Measurements from ENCODE around the gene AUH. TPM values are rescaled to one million over a fixed set of nuclear protein-coding genes. Genes with fewer than 3 reads are reported as not detected.
A peak's percentile ranks its signal among the peaks of the same experiment; 100 is the strongest.

Gene AUH, protein sequence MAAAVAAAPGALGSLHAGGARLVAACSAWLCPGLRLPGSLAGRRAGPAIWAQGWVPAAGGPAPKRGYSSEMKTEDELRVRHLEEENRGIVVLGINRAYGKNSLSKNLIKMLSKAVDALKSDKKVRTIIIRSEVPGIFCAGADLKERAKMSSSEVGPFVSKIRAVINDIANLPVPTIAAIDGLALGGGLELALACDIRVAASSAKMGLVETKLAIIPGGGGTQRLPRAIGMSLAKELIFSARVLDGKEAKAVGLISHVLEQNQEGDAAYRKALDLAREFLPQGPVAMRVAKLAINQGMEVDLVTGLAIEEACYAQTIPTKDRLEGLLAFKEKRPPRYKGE
- total RNA-seq (2014; rRNA removed; shearing (Covaris generic)) (8.7 and 18.3 TPM in 2 replicates), polyA plus RNA-seq (2016; fragmentation: Nextera tagmentation; extraction: Ambion mirVana) (8.9 and 9.9 TPM in 2 replicates)

DNA sequence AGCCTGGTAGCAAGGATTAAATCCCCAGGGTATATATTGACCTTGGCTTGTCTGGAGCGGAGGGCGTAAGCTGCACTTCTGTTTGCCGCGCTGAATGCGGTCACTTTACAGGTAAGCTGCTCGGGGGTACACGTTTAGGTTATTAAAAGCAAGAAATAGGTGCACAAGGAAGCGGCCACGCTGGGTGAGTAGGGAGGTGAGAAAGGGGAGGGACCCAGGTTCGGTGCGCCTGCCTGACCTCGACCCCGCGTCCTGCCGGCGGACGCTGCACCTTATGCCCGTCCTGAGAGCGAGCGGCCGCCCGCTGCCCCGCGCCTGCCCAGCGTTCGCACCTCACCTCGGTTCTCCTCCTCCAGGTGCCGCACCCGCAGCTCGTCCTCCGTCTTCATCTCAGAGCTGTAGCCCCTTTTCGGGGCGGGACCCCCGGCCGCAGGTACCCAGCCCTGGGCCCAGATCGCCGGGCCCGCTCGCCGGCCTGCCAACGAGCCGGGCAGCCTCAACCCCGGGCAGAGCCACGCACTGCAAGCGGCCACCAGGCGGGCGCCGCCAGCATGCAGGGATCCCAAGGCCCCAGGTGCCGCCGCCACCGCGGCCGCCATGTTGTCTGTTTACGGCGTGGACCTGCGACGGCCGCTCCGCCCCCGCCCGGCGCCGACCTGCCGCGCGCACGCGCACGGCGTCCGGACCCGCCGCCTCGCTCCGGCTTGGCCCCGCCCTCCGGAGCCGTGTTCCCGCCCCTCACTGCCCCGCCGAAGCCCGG is at the start of gene AUH:
TSS of gene AUH (minus strand) at position 628 of the 760 bp plus-strand sequence. CDS start at position 599, 29 bp downstream.
- Histone ChIP-seq H3K79me2 (ENCODE audit: insufficient read depth) (peaks cover 52% of the 10 kb centered on the region), H3K36me3 (ENCODE audit: low read depth) (no peaks in the 10 kb centered on the region), H3K27me3 (replicated peaks; ENCODE audit: insufficient read depth) (no peaks in the 10 kb centered on the region), H3K4me3 (peak within 1 kb of the TSS; percentile 88), H3K4me1 (ENCODE audit: insufficient read depth) (peaks cover 11% of the 10 kb centered on the region; the same call in 1 of the 2 replicates), H4K20me1 (ENCODE audit: insufficient read depth) (no peaks in the 10 kb centered on the region), H2AFZ (peak within 1 kb of the TSS; percentile 100), H3K9ac (peak within 1 kb of the TSS; percentile 94), H3K27ac (peak within 1 kb of the TSS; percentile 45), H3F3A (ENCODE audit: insufficient read depth) (peaks cover 4% of the 10 kb centered on the region; the same call in 1 of the 2 replicates), H3K9me3 (ENCODE audit: low read depth) (no peaks in the 10 kb centered on the region), H3K4me2 (ENCODE audit: unreplicated experiment) (peak within 1 kb of the TSS; percentile 99), H3K9me2 (ENCODE audit: insufficient read depth) (no peaks in the 10 kb centered on the region)
- 0% methylated on average over 52 to 67 of the region's 82 CpGs for WGBS, 2 experiments (ENCODE audit: low coverage in 1 of 2, low lambda C conversion rate in 2 of 2, missing lambda C conversion rate in 2 of 2)
- in situ Hi-C loops (cut with MboI), result no loop called here
- peak; percentile 94 for DNase-seq
- TF ChIP-seq EZH2phosphoT487 (IDR thresholded peaks at IDR 0.05; ENCODE audit: insufficient read depth, low read depth), result no peak
- TF ChIP-seq EZH2 (IDR thresholded peaks at IDR 0.05; ENCODE audit: insufficient read depth, poor library complexity, severe bottlenecking), result no peak

DNA sequence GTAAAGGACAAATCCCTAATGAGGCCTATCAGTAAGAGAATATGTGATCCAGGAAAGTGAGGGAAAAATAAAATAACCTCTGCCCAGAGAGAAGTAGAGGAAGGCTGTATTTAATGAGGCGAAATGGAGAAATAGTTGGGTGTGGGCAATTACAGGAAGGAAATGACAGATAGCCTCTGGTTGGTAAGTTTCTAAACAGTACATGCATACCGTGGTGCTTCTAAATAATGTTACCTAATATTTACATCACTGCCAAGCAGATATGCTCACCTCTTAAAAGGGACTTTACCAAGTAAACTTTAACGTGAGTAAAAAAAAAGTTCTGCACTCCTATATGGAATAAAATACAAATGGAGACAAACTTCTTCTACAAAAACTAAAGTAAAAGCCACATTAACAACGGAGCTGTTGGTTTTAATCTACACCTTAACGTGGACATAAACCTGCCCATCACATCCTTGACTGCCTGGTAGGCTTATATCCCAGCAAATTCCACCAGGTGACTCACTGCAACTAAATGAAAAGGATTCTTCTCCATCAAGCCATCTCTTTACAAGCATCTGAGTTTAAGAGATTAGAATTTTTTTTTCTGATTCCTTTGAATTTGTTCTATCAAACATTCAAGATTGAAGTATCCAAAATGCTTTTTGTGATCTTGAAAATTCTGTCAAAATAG is 49.5 kb upstream of the AUH start:
- H3K4me2 ChIP-seq (ENCODE audit: unreplicated experiment), result peak overlapping the region; percentile 57
- H4K20me1 ChIP-seq (ENCODE audit: insufficient read depth), result no peaks in the 10 kb centered on the region; the same call in 1 of the 2 replicates
- H3K4me1 ChIP-seq (ENCODE audit: insufficient read depth), result peaks cover 32% of the 10 kb centered on the region
- DNase-seq, result peak; percentile 46
- peaks cover 22% of the 10 kb centered on the region for H3F3A ChIP-seq (ENCODE audit: insufficient read depth)
- no peak overlapping the region for H3K4me3 ChIP-seq
- H3K79me2 ChIP-seq (ENCODE audit: insufficient read depth), result peaks cover 96% of the 10 kb centered on the region
- in situ Hi-C loops (cut with MboI), result no loop called here
- WGBS, 2 experiments (ENCODE audit: low coverage in 1 of 2, low lambda C conversion rate in 2 of 2, missing lambda C conversion rate in 2 of 2), result 70% methylated on average over 5 of the region's 5 CpGs
- no peak overlapping the region for H3K9ac ChIP-seq
- TF ChIP-seq EZH2phosphoT487 (IDR thresholded peaks at IDR 0.05; ENCODE audit: insufficient read depth, low read depth) (no peak), EZH2 (IDR thresholded peaks at IDR 0.05; ENCODE audit: insufficient read depth, poor library complexity, severe bottlenecking) (no peak)
- no peaks in the 10 kb centered on the region for H3K27me3 ChIP-seq (replicated peaks; ENCODE audit: insufficient read depth)
- no peaks in the 10 kb centered on the region for H3K9me3 ChIP-seq (ENCODE audit: low read depth)
- peaks cover 23% of the 10 kb centered on the region for H3K36me3 ChIP-seq (ENCODE audit: low read depth)
- H2AFZ ChIP-seq, result no peak overlapping the region
- 0 out of 2 replicates have a peak overlapping the region, but pooled peaks have one; percentile 22 for H3K27ac ChIP-seq
- H3K9me2 ChIP-seq (ENCODE audit: insufficient read depth), result no peaks in the 10 kb centered on the region

DNA sequence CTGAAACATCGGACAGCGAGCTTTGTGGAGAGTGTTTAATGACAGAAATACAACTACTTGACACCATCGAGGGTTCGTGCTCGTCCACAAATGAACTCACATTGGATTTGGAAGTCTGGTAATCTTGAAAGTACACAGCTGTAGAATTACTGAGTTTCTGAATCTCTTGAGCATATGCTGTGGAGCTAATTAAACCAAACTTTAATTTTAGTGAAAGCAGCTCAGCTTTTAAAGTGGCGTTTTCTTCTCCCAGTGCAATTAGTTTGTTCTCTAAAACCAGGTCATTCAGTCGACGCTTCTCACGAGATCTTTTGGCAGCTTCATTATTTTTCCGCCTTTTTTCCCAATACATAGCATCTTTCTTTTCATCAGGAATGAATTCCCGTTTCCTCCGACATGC is 48.4 kb upstream of the AUH start:
- in situ Hi-C loops (cut with MboI), result no loop called here
- Histone ChIP-seq H3K9me2 (ENCODE audit: insufficient read depth) (no peaks in the 10 kb centered on the region), H3K4me1 (ENCODE audit: insufficient read depth) (peaks cover 26% of the 10 kb centered on the region), H3K9ac (no peak overlapping the region), H4K20me1 (ENCODE audit: insufficient read depth) (no peaks in the 10 kb centered on the region; the same call in 1 of the 2 replicates), H3K27ac (no peak overlapping the region), H3K9me3 (ENCODE audit: low read depth) (no peaks in the 10 kb centered on the region), H3K4me2 (ENCODE audit: unreplicated experiment) (no peak overlapping the region), H3K4me3 (no peak overlapping the region), H3K79me2 (ENCODE audit: insufficient read depth) (peaks cover 91% of the 10 kb centered on the region), H3K27me3 (replicated peaks; ENCODE audit: insufficient read depth) (no peaks in the 10 kb centered on the region), H2AFZ (no peak overlapping the region), H3F3A (ENCODE audit: insufficient read depth) (peaks cover 22% of the 10 kb centered on the region), H3K36me3 (ENCODE audit: low read depth) (peaks cover 23% of the 10 kb centered on the region)
- 91 to 92% methylated on average over 12 of the region's 12 CpGs for WGBS, 2 experiments (ENCODE audit: low coverage in 1 of 2, low lambda C conversion rate in 2 of 2, missing lambda C conversion rate in 2 of 2)
- no peak for DNase-seq
- TF ChIP-seq EZH2phosphoT487 (IDR thresholded peaks at IDR 0.05; ENCODE audit: insufficient read depth, low read depth), result no peak

DNA sequence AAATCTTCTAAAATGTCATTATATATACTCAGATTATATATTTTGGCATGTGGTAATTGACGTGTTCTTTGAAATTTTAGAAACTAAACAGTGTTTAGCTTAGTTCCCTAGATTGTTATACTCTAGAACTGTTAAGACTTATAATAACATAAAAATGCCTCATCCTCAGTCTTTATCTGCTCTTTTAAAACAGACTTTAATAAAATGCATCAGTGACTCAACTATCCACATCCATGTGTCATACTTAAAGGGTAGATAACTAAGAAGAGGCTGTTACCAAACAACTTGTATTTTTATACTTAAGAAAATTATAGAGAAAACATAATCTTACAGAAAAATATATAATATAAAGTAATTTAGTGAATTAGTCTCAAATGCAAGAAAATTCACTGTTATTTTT is 46.8 kb upstream of the AUH start:
- H3F3A ChIP-seq (ENCODE audit: insufficient read depth), result peaks cover 29% of the 10 kb centered on the region
- no peaks in the 10 kb centered on the region for H3K9me3 ChIP-seq (ENCODE audit: low read depth)
- H3K9ac ChIP-seq, result no peak overlapping the region
- peaks cover 26% of the 10 kb centered on the region for H3K4me1 ChIP-seq (ENCODE audit: insufficient read depth)
- no peaks in the 10 kb centered on the region; the same call in 1 of the 2 replicates for H4K20me1 ChIP-seq (ENCODE audit: insufficient read depth)
- H3K9me2 ChIP-seq (ENCODE audit: insufficient read depth), result no peaks in the 10 kb centered on the region
- peak overlapping the region; percentile 25 for H3K4me2 ChIP-seq (ENCODE audit: unreplicated experiment)
- peak overlapping the region; percentile 6; the same call in 1 of the 2 replicates for H3K27ac ChIP-seq
- no peaks in the 10 kb centered on the region for H3K27me3 ChIP-seq (replicated peaks; ENCODE audit: insufficient read depth)
- no peak overlapping the region for H2AFZ ChIP-seq
- H3K36me3 ChIP-seq (ENCODE audit: low read depth), result peaks cover 23% of the 10 kb centered on the region
- in situ Hi-C loops (cut with MboI), result no loop called here
- peaks cover 75% of the 10 kb centered on the region for H3K79me2 ChIP-seq (ENCODE audit: insufficient read depth)
- DNase-seq, result peak; percentile 74
- 80 to 86% methylated on average over 1 of the region's 1 CpG for WGBS, 2 experiments (ENCODE audit: low coverage in 1 of 2, low lambda C conversion rate in 2 of 2, missing lambda C conversion rate in 2 of 2)
- TF ChIP-seq EZH2phosphoT487 (IDR thresholded peaks at IDR 0.05; ENCODE audit: insufficient read depth, low read depth) (no peak), EZH2 (IDR thresholded peaks at IDR 0.05; ENCODE audit: insufficient read depth, poor library complexity, severe bottlenecking) (no peak)
- H3K4me3 ChIP-seq, result no peak overlapping the region
